GM23338 (cell line): ENCODE results near the gene TBC1D17. TPM values are rescaled to one million over a fixed set of nuclear protein-coding genes. Genes with fewer than 3 reads are reported as not detected.

Source experiments
- ATAC-seq: fragments of 200-7000 bp; cut with Tn5 transposase; 3 replicates; pipeline ENCODE4 v1.9.1; 2020
- DNase-seq: peaks from one replicate; pipeline ENCODE4 v3.0.0-alpha.2; 2015; ENCODE audit warnings: low spot score
- H2AFZ ChIP-seq: fragments of 200-600 bp; sonication (generic); 2 replicates; pipeline ENCODE4 v1.8.0; 2016; ENCODE audit warnings: antibody characterized with exemption, mild to moderate bottlenecking, moderate library complexity
- H3F3A ChIP-seq: fragments of 200-600 bp; sonication (generic); replicated peaks from 2 replicates; pipeline ENCODE4 v1.8.0; 2017; ENCODE audit warnings: antibody characterized with exemption, mixed run types, low read depth
- H3K27ac ChIP-seq: fragments of 200-600 bp; sonication (generic); 2 replicates; pipeline ENCODE4 v1.6.1; 2016; ENCODE audit warnings: low read depth
- H3K27me3 ChIP-seq: fragments of 200-600 bp; sonication (generic); 2 replicates; pipeline ENCODE4 v1.8.0; 2016; ENCODE audit warnings: mild to moderate bottlenecking, mixed run types, moderate library complexity; ENCODE audit not compliant: insufficient read depth
- H3K36me3 ChIP-seq: fragments of 200-600 bp; sonication (generic); 2 replicates; pipeline ENCODE4 v1.8.0; 2016; ENCODE audit warnings: mild to moderate bottlenecking; ENCODE audit not compliant: insufficient read depth
- H3K4me1 ChIP-seq: fragments of 200-600 bp; sonication (generic); 2 replicates; pipeline ENCODE4 v1.8.0; 2016; ENCODE audit warnings: mild to moderate bottlenecking, moderate library complexity; ENCODE audit not compliant: insufficient read depth
- H3K4me2 ChIP-seq: fragments of 200-600 bp; sonication (generic); 2 replicates; pipeline ENCODE4 v1.7.1; 2017; ENCODE audit warnings: mixed run types
- H3K4me3 ChIP-seq: fragments of 200-600 bp; sonication (generic); 2 replicates; pipeline ENCODE4 v1.6.1; 2016; ENCODE audit warnings: mixed run types
- H3K79me2 ChIP-seq: fragments of 200-600 bp; sonication (generic); replicated peaks from 2 replicates; pipeline ENCODE4 v1.8.0; 2017; ENCODE audit warnings: mild to moderate bottlenecking; ENCODE audit not compliant: insufficient read depth
- H3K9me2 ChIP-seq: fragments of 200-600 bp; sonication (generic); 2 replicates; pipeline ENCODE4 v1.8.0; 2017; ENCODE audit not compliant: insufficient read depth
- H4K20me1 ChIP-seq: fragments of 200-600 bp; sonication (generic); replicated peaks from 2 replicates; pipeline ENCODE4 v1.8.0; 2017; ENCODE audit warnings: mild to moderate bottlenecking; ENCODE audit not compliant: insufficient read depth
- H3K27ac Mint-ChIP-seq: 2 replicates; pipeline ENCODE4 v1.8.0; 2020; ENCODE audit warnings: inconsistent platforms, mild to moderate bottlenecking, moderate library complexity, mixed read lengths
- H3K27me3 Mint-ChIP-seq: 3 replicates; pipeline ENCODE4 v1.8.0; 2022; ENCODE audit warnings: low read depth, mild to moderate bottlenecking, moderate library complexity, mixed read lengths, inconsistent platforms; ENCODE audit not compliant: insufficient read depth, poor library complexity
- H3K36me3 Mint-ChIP-seq: 3 replicates; pipeline ENCODE4 v1.8.0; 2021; ENCODE audit warnings: low read depth, mild to moderate bottlenecking, inconsistent platforms, moderate library complexity, mixed read lengths
- H3K4me1 Mint-ChIP-seq: 3 replicates; pipeline ENCODE4 v1.8.0; 2020; ENCODE audit warnings: mild to moderate bottlenecking, inconsistent platforms, mixed read lengths
- H3K4me3 Mint-ChIP-seq: 3 replicates; pipeline ENCODE4 v1.8.0; 2021; ENCODE audit warnings: moderate library complexity, mild to moderate bottlenecking, inconsistent platforms, mixed read lengths
- H3K9me3 Mint-ChIP-seq: 3 replicates; pipeline ENCODE4 v1.8.0; 2020; ENCODE audit warnings: moderate library complexity, mild to moderate bottlenecking, inconsistent platforms, mixed read lengths
- CTCF ChIP-seq, 2 experiments: fragments of 200-600 bp in 1 of 2; sonication (generic) in 1 of 2; conservative IDR thresholded peaks; 2 replicates each; pipeline versions ENCODE4 v1.5.1 to v1.6.1; 2016 to 2017; ENCODE audit warnings: antibody characterized with exemption in 2 of 2, low read depth in 2 of 2, mild to moderate bottlenecking in 2 of 2, moderate library complexity in 1 of 2
- EZH2 ChIP-seq: fragments of 200-600 bp; sonication (generic); IDR thresholded peaks from one replicate; pipeline ENCODE4 v1.8.0; 2017; ENCODE audit warnings: antibody characterized with exemption, mild to moderate bottlenecking, low read depth; ENCODE audit not compliant: unreplicated experiment
- EZH2phosphoT487 ChIP-seq: fragments of 200-600 bp; sonication (generic); IDR thresholded peaks from one replicate; pipeline ENCODE4 v1.8.1; 2018; ENCODE audit warnings: antibody characterized with exemption; ENCODE audit not compliant: unreplicated experiment
- JUNB ChIP-seq: IDR thresholded peaks from one replicate; pipeline ENCODE4 v1.6.1; 2016; ENCODE audit warnings: antibody characterized with exemption; ENCODE audit not compliant: unreplicated experiment
- NANOG ChIP-seq: IDR thresholded peaks from 2 replicates; pipeline ENCODE4 v1.6.1; 2016; ENCODE audit warnings: antibody characterized with exemption, borderline replicate concordance
- POLR2AphosphoS5 ChIP-seq: IDR thresholded peaks from 2 replicates; pipeline ENCODE4 v1.6.1; 2016; ENCODE audit warnings: antibody characterized with exemption, low read depth
- STAT1 ChIP-seq: IDR thresholded peaks from one replicate; pipeline ENCODE4 v1.6.1; 2016; ENCODE audit warnings: antibody characterized with exemption; ENCODE audit not compliant: unreplicated experiment
- ZNF114 ChIP-seq: fragments of 250-450 bp; sonication (Bioruptor Pico); IDR thresholded peaks from 2 replicates; pipeline ENCODE4 v1.5.0; 2020; ENCODE audit warnings: mild to moderate bottlenecking, moderate library complexity
- ZNF462 ChIP-seq: fragments of 250-450 bp; sonication (Bioruptor Pico); IDR thresholded peaks from 2 replicates; pipeline ENCODE4 v1.5.0; 2020; ENCODE audit warnings: mild to moderate bottlenecking, moderate library complexity
- polyA plus RNA-seq: library from polyadenylated mRNA; unstranded; fragments of >200 nt; fragmentation: Nextera tagmentation; extraction: Ambion mirVana; gene quantifications from 2 replicates; pipeline ENCODE4 v1.2.1, GENCODE V29; 2016
- total RNA-seq: library from RNA; depleted of rRNA; stranded (reverse); fragments of >200 nt; shearing (Covaris generic); gene quantifications from 2 replicates; pipeline ENCODE4 v1.2.3, GENCODE V29; 2014
- TF ChIP-seq, protein P1 (sequence below): IDR thresholded peaks from 2 replicates; pipeline ENCODE4 v1.6.1; 2016; ENCODE audit warnings: antibody characterized with exemption

Gene TBC1D17
- total and polyA plus RNA-seq, 2 experiments from 2014 or later = 19.3 to 43.1 TPM

DNA sequence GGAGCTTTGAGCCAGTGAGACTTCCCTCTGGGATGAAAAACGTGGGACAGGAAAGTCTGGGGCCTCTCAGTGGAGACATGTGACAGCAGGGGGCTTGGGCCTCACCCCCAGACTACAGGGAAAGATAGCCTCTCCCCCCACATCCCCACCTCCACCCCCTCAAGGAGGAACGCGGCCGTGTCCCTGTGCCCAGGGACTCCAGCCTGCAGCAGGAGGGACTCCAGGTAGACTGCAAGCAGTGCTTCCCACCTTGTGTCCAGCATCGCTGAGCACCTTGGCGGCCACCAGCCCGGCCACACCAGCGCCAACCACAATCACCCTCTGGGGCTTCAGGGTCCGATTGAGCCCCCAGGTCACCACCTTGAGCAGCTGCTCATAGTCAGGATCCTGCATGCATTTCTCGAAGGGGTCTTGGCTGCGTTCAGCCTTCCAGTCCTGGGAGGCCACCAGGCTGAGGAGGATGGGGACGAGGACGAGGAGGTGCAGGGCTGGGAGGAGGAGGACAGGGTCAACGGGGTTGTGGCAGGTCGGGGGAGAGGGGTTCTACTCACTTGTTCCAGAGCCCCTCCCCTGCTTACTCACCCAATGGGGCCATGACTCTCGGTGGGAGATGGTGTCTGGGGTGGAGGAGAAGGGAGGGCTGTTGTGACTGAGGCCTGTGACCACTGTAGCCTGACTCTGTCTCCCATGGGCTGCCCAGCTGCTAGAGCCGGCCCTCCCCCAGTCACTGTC, 18.2 kb downstream of the TBC1D17 start (continued):
- TF ChIP-seq ZNF462 (CRISPR knock-in tag) (no peak), EZH2 (no peak), JUNB (no peak), ZNF114 (no peak), POLR2AphosphoS5 (no peak)

DNA sequence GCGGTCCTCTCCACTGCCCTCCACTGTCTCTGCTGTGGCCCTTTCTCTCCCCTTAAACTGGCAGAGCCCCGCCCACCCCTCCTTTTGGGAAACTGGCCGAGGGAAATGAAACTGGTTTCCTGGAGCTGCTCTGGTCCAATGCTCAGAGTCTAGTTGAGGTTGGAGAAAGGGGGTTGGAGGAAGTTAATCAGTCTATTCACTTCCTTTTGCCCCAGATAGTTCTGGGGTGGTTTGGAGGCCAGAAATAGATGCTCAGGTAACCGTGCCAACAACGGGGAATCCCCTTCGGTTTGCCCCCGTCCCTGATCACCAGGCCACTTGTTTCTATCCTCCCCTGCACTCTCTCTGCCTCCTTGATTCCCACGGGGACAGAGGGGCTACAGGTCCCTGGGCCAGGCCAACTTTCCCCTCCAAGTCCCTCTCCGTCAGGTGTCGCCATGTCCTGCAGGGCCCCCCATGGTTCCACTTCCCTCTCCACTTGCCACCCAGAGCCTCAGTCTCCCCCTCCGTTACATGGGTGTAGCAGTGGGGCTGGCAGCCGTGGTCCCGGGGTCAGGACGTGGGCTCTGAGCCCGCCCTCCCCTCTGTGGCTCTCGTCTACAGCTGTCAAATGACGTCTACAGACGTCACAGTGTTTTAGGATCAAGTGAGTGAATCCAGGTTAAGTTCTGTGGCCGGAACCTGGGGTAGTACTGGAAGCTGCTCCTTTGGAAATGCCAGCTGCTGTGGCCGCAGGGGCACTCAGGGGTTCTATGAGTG, 19.5 kb downstream of the TBC1D17 start, which contains the start of gene IL4I1:
Gene IL4I1 (minus strand): TSS at position 25 of the 759 bp plus-strand sequence. CDS start 727 bp downstream, outside the sequence.
- peaks cover 7% of the 10 kb centered on the region for H3K4me1 Mint-ChIP-seq
- no peaks in the 10 kb centered on the region for H3K79me2 ChIP-seq
- peaks cover 11% of the 10 kb centered on the region for H3K27me3 Mint-ChIP-seq
- H2AFZ ChIP-seq = no peak within 1 kb of the TSS
- no peak within 1 kb of the TSS for H3K4me3 ChIP-seq
- no peak within 1 kb of the TSS for H3K4me2 ChIP-seq
- no peaks in the 10 kb centered on the region for H3K4me1 ChIP-seq
- H3K27me3 ChIP-seq = no peaks in the 10 kb centered on the region
- no peak for DNase-seq
- H3K4me3 Mint-ChIP-seq = no peak within 1 kb of the TSS; the same call in 2 of the 3 replicates
- H3K9me2 ChIP-seq = no peaks in the 10 kb centered on the region
- no peaks in the 10 kb centered on the region; the same call in 2 of the 3 replicates for H3K9me3 Mint-ChIP-seq
- no peak within 1 kb of the TSS for H3K27ac Mint-ChIP-seq
- H3K36me3 Mint-ChIP-seq = no peaks in the 10 kb centered on the region
- TF ChIP-seq NANOG = no peak
- no peak for TF ChIP-seq EZH2phosphoT487
- TF ChIP-seq STAT1 = no peak
- TF ChIP-seq, protein P1, sequence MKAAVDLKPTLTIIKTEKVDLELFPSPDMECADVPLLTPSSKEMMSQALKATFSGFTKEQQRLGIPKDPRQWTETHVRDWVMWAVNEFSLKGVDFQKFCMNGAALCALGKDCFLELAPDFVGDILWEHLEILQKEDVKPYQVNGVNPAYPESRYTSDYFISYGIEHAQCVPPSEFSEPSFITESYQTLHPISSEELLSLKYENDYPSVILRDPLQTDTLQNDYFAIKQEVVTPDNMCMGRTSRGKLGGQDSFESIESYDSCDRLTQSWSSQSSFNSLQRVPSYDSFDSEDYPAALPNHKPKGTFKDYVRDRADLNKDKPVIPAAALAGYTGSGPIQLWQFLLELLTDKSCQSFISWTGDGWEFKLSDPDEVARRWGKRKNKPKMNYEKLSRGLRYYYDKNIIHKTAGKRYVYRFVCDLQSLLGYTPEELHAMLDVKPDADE = no peak
- no peak for TF ChIP-seq POLR2AphosphoS5
- TF ChIP-seq CTCF (conservative IDR thresholded peaks at IDR 0.05; ENCODE audit: low read depth in 2 of 2) = no peak
- no peaks in the 10 kb centered on the region for H3K36me3 ChIP-seq
- no peaks in the 10 kb centered on the region for H4K20me1 ChIP-seq
- H3F3A ChIP-seq = no peaks in the 10 kb centered on the region
- peak; percentile 18 for ATAC-seq
- no peak within 1 kb of the TSS for H3K27ac ChIP-seq
